SKM-1 treated with dmso at 0.1 percent for 144 hours (cell line): ENCODE results near the gene CFAP251.
"Not testable (repeated sequence)": the region's sequence is repeated elsewhere in the genome, so short reads cannot be mapped to it uniquely, and the experiment has no call there.

ENCODE experiments used
- DNase-seq: peaks from one replicate; lab custom pipeline; 2025; ENCODE audit not compliant: unreplicated experiment; lab: John Stamatoyannopoulos, UW

CFAP251 gene

GRCh38 chr12:121974026-121974985 lies 55.9 kb downstream of the CFAP251 start:
- no peak for DNase-seq

- DNase-seq, result no peak
Measured at GRCh38 chr12:121975021-121975420, 56.6 kb downstream of the CFAP251 start.

- no peak for DNase-seq
Measured at GRCh38 chr12:121976950-121977349, 58.6 kb downstream of the CFAP251 start.

GRCh38 chr12:121980191-121980891 lies 61.9 kb downstream of the CFAP251 start:
- DNase-seq, result peak; percentile 11

GRCh38 chr12:121980892-121981272 lies 62.5 kb downstream of the CFAP251 start:
- DNase-seq, result no peak

GRCh38 chr12:121981456-121981855 lies 63.1 kb downstream of the CFAP251 start:
- no peak for DNase-seq

- DNase-seq, result no peak
Measured at GRCh38 chr12:121982950-121983349, 64.6 kb downstream of the CFAP251 start.

- no peak for DNase-seq
Measured at GRCh38 chr12:121983536-121984210, 65.3 kb downstream of the CFAP251 start.

- DNase-seq, result no peak
Measured at GRCh38 chr12:121986489-121987245, 68.3 kb downstream of the CFAP251 start.

- DNase-seq, result not testable (repeated sequence)
Measured at GRCh38 chr12:121988519-121988918, 70.1 kb downstream of the CFAP251 start.

- DNase-seq, result no peak
Measured at GRCh38 chr12:121989276-121990113, 71.1 kb downstream of the CFAP251 start.

- DNase-seq, result no peak
Measured at GRCh38 chr12:121990114-121990647, 71.8 kb downstream of the CFAP251 start.

- DNase-seq, result no peak
Measured at GRCh38 chr12:121990692-121991603, 72.6 kb downstream of the CFAP251 start.

- no peak for DNase-seq
Measured at GRCh38 chr12:121992059-121992879, 73.9 kb downstream of the CFAP251 start.

- no peak for DNase-seq
Measured at GRCh38 chr12:121996050-121996944, 77.9 kb downstream of the CFAP251 start.

- DNase-seq, result no peak
Measured at GRCh38 chr12:121996945-121997612, 78.7 kb downstream of the CFAP251 start.
